Duodenal mucosa (tissue), 2 donors: Measurements from ENCODE around the gene CELF5.
"Not testable (repeated sequence)": the region's sequence is repeated elsewhere in the genome, so short reads cannot be mapped to it uniquely, and the experiment has no call there.

Experiments
- H3K27ac ChIP-seq: one replicate; pipeline ENCODE4 v1.7.0; 2013; ENCODE audit warnings: low read depth, low read length
- H3K27me3 ChIP-seq, 2 donors: one replicate each; pipeline ENCODE4 v1.7.0; 2013; ENCODE audit warnings: low read length in 2 of 2, control low read depth in 1 of 2; ENCODE audit not compliant: insufficient read depth in 2 of 2, control insufficient read depth in 1 of 2
- H3K36me3 ChIP-seq, 2 donors: one replicate each; pipeline ENCODE4 v1.7.0; 2013; ENCODE audit warnings: low read length in 2 of 2, control low read depth in 1 of 2; ENCODE audit not compliant: insufficient read depth in 2 of 2, control insufficient read depth in 1 of 2
- H3K4me1 ChIP-seq, 2 donors: one replicate each; pipeline ENCODE4 v1.7.0; 2013; ENCODE audit warnings: low read length in 2 of 2, control low read depth in 1 of 2; ENCODE audit not compliant: insufficient read depth in 2 of 2, control insufficient read depth in 1 of 2
- H3K4me3 ChIP-seq, 2 donors: one replicate each; pipeline ENCODE4 v1.7.0; 2013; ENCODE audit warnings: low read length in 2 of 2, low read depth in 1 of 2
- H3K9ac ChIP-seq, 2 donors: one replicate each; pipeline ENCODE4 v1.7.0; 2013; ENCODE audit warnings: low read length in 2 of 2, low read depth in 1 of 2
- H3K9me3 ChIP-seq, 2 donors: one replicate each; pipeline ENCODE4 v1.7.0; 2013; ENCODE audit warnings: low read length in 2 of 2, control low read depth in 1 of 2; ENCODE audit not compliant: control insufficient read depth in 1 of 2

Gene CELF5

DNA sequence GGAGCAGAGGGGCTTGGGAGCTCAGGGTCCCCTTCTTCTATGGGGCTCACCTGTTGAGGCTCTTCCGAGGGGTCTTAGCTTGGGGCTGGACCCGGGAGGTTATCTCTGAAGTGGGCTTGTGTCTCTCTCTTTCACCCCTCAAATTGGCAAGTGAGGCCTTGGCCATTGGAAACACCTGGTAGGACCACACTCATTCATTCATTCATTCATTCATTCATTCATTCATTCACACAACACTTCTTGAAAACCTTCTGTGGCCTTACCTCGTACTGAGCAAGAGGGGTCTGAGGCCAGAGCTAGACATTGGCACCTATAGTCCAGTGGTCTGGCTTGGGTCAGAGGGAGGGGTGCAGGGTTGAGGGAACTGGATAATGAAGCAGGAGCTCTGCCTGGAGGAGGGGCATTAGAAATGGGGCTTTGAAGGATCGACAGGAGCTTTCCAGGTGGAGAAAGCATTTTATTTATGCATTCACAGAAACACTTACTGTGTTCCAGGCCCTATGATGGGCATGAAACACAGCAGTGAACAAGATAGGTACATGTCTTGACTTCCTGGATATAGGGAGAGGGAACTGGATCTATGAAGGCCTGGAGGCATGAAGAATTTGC is 5.5 kb downstream of the CELF5 start:
- Histone ChIP-seq H3K4me1 (no peaks in the 10 kb centered on the region), H3K36me3 (no peaks in the 10 kb centered on the region), H3K27me3 (peaks cover 38 to 41% of the 10 kb centered on the region in 2 donors), H3K9ac (no peak overlapping the region), H3K27ac (no peak overlapping the region), H3K4me3 (no peak overlapping the region), H3K9me3 (no peaks in the 10 kb centered on the region)

- Histone ChIP-seq H3K36me3 (no peaks in the 10 kb centered on the region), H3K9ac (no peak overlapping the region), H3K27me3 (peaks cover 29 to 35% of the 10 kb centered on the region in 2 donors), H3K4me1 (no peaks in the 10 kb centered on the region), H3K4me3 (no peak overlapping the region), H3K27ac (no peak overlapping the region), H3K9me3 (no peaks in the 10 kb centered on the region)
Measured at GRCh38 chr19:3231288-3231687, 6.8 kb downstream of the CELF5 start.

DNA sequence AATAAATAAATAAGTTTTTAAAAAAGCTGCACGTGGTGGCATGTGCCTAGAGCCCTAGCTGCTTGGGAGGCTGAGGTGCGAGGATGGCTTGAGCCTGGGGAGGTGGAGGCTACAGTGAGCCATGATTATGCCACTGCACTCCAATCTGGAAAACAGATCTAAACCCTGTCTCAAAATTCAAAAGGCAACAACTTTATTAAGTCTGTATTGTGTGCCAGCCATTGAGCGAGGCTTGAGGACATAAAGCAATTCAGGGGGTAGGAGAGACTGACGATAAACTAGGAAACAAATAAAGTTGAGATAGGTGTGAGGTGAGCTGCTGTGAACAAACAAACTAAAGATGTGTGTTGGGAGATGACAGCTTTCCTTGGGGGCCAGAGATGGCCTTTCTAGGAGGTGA is 8.7 kb downstream of the CELF5 start:
- Histone ChIP-seq H3K4me3 (no peak overlapping the region), H3K9ac (no peak overlapping the region), H3K27ac (no peak overlapping the region), H3K4me1 (no peaks in the 10 kb centered on the region), H3K36me3 (no peaks in the 10 kb centered on the region), H3K27me3 (peaks cover 11 to 18% of the 10 kb centered on the region in 2 donors), H3K9me3 (no peaks in the 10 kb centered on the region)

GRCh38 chr19:3233831-3234230 is 9.4 kb downstream of the CELF5 start:
- Histone ChIP-seq H3K36me3 (no peaks in the 10 kb centered on the region), H3K27me3 (peaks cover 9 to 13% of the 10 kb centered on the region in 2 donors), H3K27ac (no peak overlapping the region)

DNA sequence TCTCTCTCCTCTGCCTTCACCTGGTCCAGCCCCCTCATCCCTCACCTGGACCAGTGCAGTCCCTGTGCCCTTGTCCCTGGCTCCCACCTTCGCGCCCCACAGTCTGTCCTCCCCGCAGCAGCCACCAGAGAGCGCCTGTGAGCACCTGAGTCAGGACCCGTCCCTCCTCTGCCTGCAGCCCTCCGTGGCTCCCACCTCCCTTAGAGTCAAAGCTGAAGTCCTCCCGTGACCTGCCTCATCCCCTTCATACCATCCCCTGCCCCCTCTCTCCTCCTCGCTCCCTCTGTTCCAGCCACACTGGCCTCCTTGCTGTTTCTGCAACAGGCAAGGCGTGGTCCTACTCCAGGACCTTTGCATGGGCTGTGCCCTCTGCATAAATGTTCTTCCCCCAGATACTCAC is 10.3 kb downstream of the CELF5 start:
- Histone ChIP-seq H3K9ac (no peak overlapping the region), H3K36me3 (no peaks in the 10 kb centered on the region), H3K27ac (no peak overlapping the region), H3K27me3 (peaks cover 0 to 9% of the 10 kb centered on the region in 2 donors), H3K4me3 (no peak overlapping the region), H3K9me3 (no peaks in the 10 kb centered on the region), H3K4me1 (no peaks in the 10 kb centered on the region)

More at GRCh38 chr19:3233831-3234230, 9.4 kb downstream of the CELF5 start:
- no peak overlapping the region for H3K9ac ChIP-seq
- no peaks in the 10 kb centered on the region for H3K4me1 ChIP-seq
- no peak overlapping the region for H3K4me3 ChIP-seq
- no peaks in the 10 kb centered on the region for H3K9me3 ChIP-seq

- not testable (repeated sequence) for H3K9ac ChIP-seq, H3K4me1 ChIP-seq, H3K4me3 ChIP-seq, H3K36me3 ChIP-seq, H3K9me3 ChIP-seq, H3K27ac ChIP-seq, H3K27me3 ChIP-seq
Measured at GRCh38 chr19:3235604-3236003, 11.1 kb downstream of the CELF5 start.

- no peak overlapping the region for H3K4me3 ChIP-seq
Measured at GRCh38 chr19:3236272-3236671, 11.8 kb downstream of the CELF5 start.

GRCh38 chr19:3238066-3238561 is 13.7 kb downstream of the CELF5 start:
- Histone ChIP-seq H3K4me1 (no peaks in the 10 kb centered on the region), H3K4me3 (no peak overlapping the region), H3K36me3 (no peaks in the 10 kb centered on the region), H3K27ac (no peak overlapping the region), H3K9ac (no peak overlapping the region), H3K27me3 (no peaks in the 10 kb centered on the region), H3K9me3 (no peaks in the 10 kb centered on the region)

More at GRCh38 chr19:3236272-3236671, 11.8 kb downstream of the CELF5 start:
- H3K36me3 ChIP-seq = no peaks in the 10 kb centered on the region
- peaks cover 0 to under 1% of the 10 kb centered on the region in 2 donors for H3K27me3 ChIP-seq
- no peaks in the 10 kb centered on the region for H3K4me1 ChIP-seq
- no peak overlapping the region for H3K27ac ChIP-seq
- H3K9me3 ChIP-seq = no peaks in the 10 kb centered on the region
- no peak overlapping the region for H3K9ac ChIP-seq

DNA sequence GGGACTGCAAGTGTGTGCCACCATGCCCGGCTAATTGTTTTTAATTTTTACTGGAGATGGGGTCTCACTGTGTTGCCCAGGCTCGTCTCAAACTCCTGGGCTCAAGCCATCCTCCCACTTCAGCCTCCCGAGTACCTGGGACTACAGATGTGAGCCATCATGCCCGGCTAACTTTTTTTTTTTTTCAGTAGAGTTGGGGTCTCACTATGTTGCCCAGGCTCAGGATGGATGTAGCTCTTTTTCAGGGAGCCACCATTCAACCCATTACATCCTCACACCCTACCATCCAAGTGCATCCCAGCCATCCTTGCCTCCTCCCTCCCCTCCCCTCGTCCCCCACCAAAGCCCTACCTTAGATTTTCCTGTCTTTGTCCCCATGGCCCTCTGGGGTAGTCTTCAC is 14.9 kb downstream of the CELF5 start:
- Histone ChIP-seq H3K4me3 (no peak overlapping the region), H3K36me3 (no peaks in the 10 kb centered on the region), H3K9me3 (no peaks in the 10 kb centered on the region), H3K9ac (no peak overlapping the region), H3K4me1 (no peaks in the 10 kb centered on the region), H3K27ac (no peak overlapping the region), H3K27me3 (peaks cover 0 to 3% of the 10 kb centered on the region in 2 donors)

- Histone ChIP-seq H3K9me3 (no peaks in the 10 kb centered on the region), H3K9ac (no peak overlapping the region), H3K4me3 (no peak overlapping the region), H3K36me3 (no peaks in the 10 kb centered on the region), H3K4me1 (no peaks in the 10 kb centered on the region), H3K27me3 (peaks cover 0 to 12% of the 10 kb centered on the region in 2 donors), H3K27ac (no peak overlapping the region)
Measured at GRCh38 chr19:3243819-3244700, 19.6 kb downstream of the CELF5 start.
